Measurements from ENCODE around the gene TTLL11.

TTLL11 gene

GRCh38 chr9:121815546-121816448, 277.3 kb downstream of the TTLL11 start:
- no peak overlapping the region for H3K4me3 ChIP-seq (ENCODE audit: low read depth, low read length)
- peaks cover 25% of the 10 kb centered on the region for H3K4me1 ChIP-seq (ENCODE audit: control insufficient read depth, insufficient read depth, low read length)
- H3K9me3 ChIP-seq (ENCODE audit: control insufficient read depth, insufficient read depth, low read length): no peaks in the 10 kb centered on the region
- no peak overlapping the region for H3K9ac ChIP-seq (ENCODE audit: low read depth, low read length)
- H3K27ac ChIP-seq (ENCODE audit: low read depth, low read length): no peak overlapping the region
- no peaks in the 10 kb centered on the region for H3K36me3 ChIP-seq (ENCODE audit: control insufficient read depth, insufficient read depth, low read length)
- no peaks in the 10 kb centered on the region for H3K27me3 ChIP-seq (ENCODE audit: control insufficient read depth, insufficient read depth, low read length)

GRCh38 chr9:121815084-121815483, 278.0 kb downstream of the TTLL11 start:
- H3K4me1 ChIP-seq (ENCODE audit: control insufficient read depth, insufficient read depth, low read length): peaks cover 25% of the 10 kb centered on the region
- no peaks in the 10 kb centered on the region for H3K27me3 ChIP-seq (ENCODE audit: control insufficient read depth, insufficient read depth, low read length)
- H3K36me3 ChIP-seq (ENCODE audit: control insufficient read depth, insufficient read depth, low read length): no peaks in the 10 kb centered on the region
- no peak overlapping the region for H3K9ac ChIP-seq (ENCODE audit: low read depth, low read length)
- H3K27ac ChIP-seq (ENCODE audit: low read depth, low read length): no peak overlapping the region
- H3K4me3 ChIP-seq (ENCODE audit: low read depth, low read length): no peak overlapping the region
- no peaks in the 10 kb centered on the region for H3K9me3 ChIP-seq (ENCODE audit: control insufficient read depth, insufficient read depth, low read length)

GRCh38 chr9:121814594-121814993, 278.5 kb downstream of the TTLL11 start:
- Histone ChIP-seq H3K4me1 (ENCODE audit: control insufficient read depth, insufficient read depth, low read length) (peaks cover 24% of the 10 kb centered on the region), H3K9ac (ENCODE audit: low read depth, low read length) (no peak overlapping the region), H3K36me3 (ENCODE audit: control insufficient read depth, insufficient read depth, low read length) (no peaks in the 10 kb centered on the region), H3K4me3 (ENCODE audit: low read depth, low read length) (no peak overlapping the region), H3K9me3 (ENCODE audit: control insufficient read depth, insufficient read depth, low read length) (no peaks in the 10 kb centered on the region), H3K27me3 (ENCODE audit: control insufficient read depth, insufficient read depth, low read length) (no peaks in the 10 kb centered on the region), H3K27ac (ENCODE audit: low read depth, low read length) (no peak overlapping the region)

- no peak overlapping the region for H3K27ac ChIP-seq (ENCODE audit: low read depth, low read length)
- no peaks in the 10 kb centered on the region for H3K36me3 ChIP-seq (ENCODE audit: control insufficient read depth, insufficient read depth, low read length)
- H3K9ac ChIP-seq (ENCODE audit: low read depth, low read length): no peak overlapping the region
- H3K9me3 ChIP-seq (ENCODE audit: control insufficient read depth, insufficient read depth, low read length): no peaks in the 10 kb centered on the region
- no peaks in the 10 kb centered on the region for H3K27me3 ChIP-seq (ENCODE audit: control insufficient read depth, insufficient read depth, low read length)
- no peak overlapping the region for H3K4me3 ChIP-seq (ENCODE audit: low read depth, low read length)
- H3K4me1 ChIP-seq (ENCODE audit: control insufficient read depth, insufficient read depth, low read length): peaks cover 16% of the 10 kb centered on the region; the same call in 1 of the 2 replicates
Observed at GRCh38 chr9:121813519-121814210, 279.4 kb downstream of the TTLL11 start.

- Histone ChIP-seq H3K36me3 (ENCODE audit: control insufficient read depth, insufficient read depth, low read length) (no peaks in the 10 kb centered on the region), H3K9ac (ENCODE audit: low read depth, low read length) (no peak overlapping the region), H3K27me3 (ENCODE audit: control insufficient read depth, insufficient read depth, low read length) (no peaks in the 10 kb centered on the region), H3K4me1 (ENCODE audit: control insufficient read depth, insufficient read depth, low read length) (peaks cover 16% of the 10 kb centered on the region; the same call in 1 of the 2 replicates), H3K27ac (ENCODE audit: low read depth, low read length) (no peak overlapping the region), H3K9me3 (ENCODE audit: control insufficient read depth, insufficient read depth, low read length) (no peaks in the 10 kb centered on the region), H3K4me3 (ENCODE audit: low read depth, low read length) (no peak overlapping the region)
Observed at GRCh38 chr9:121812159-121812735, 280.9 kb downstream of the TTLL11 start.

GRCh38 chr9:121811751-121812150, 281.4 kb downstream of the TTLL11 start:
- Histone ChIP-seq H3K4me1 (ENCODE audit: control insufficient read depth, insufficient read depth, low read length) (peaks cover 16% of the 10 kb centered on the region; the same call in 1 of the 2 replicates), H3K9ac (ENCODE audit: low read depth, low read length) (no peak overlapping the region), H3K9me3 (ENCODE audit: control insufficient read depth, insufficient read depth, low read length) (no peaks in the 10 kb centered on the region)

GRCh38 chr9:121811140-121811539, 282.0 kb downstream of the TTLL11 start:
- H3K36me3 ChIP-seq (ENCODE audit: control insufficient read depth, insufficient read depth, low read length): no peaks in the 10 kb centered on the region
- peaks cover 16% of the 10 kb centered on the region; the same call in 1 of the 2 replicates for H3K4me1 ChIP-seq (ENCODE audit: control insufficient read depth, insufficient read depth, low read length)
- no peaks in the 10 kb centered on the region for H3K9me3 ChIP-seq (ENCODE audit: control insufficient read depth, insufficient read depth, low read length)
- H3K9ac ChIP-seq (ENCODE audit: low read depth, low read length): no peak overlapping the region
- H3K27me3 ChIP-seq (ENCODE audit: control insufficient read depth, insufficient read depth, low read length): no peaks in the 10 kb centered on the region
- no peak overlapping the region for H3K27ac ChIP-seq (ENCODE audit: low read depth, low read length)
- no peak overlapping the region for H3K4me3 ChIP-seq (ENCODE audit: low read depth, low read length)

More at GRCh38 chr9:121811751-121812150, 281.4 kb downstream of the TTLL11 start:
- no peak overlapping the region for H3K27ac ChIP-seq (ENCODE audit: low read depth, low read length)
- H3K27me3 ChIP-seq (ENCODE audit: control insufficient read depth, insufficient read depth, low read length): no peaks in the 10 kb centered on the region
- no peak overlapping the region for H3K4me3 ChIP-seq (ENCODE audit: low read depth, low read length)
- H3K36me3 ChIP-seq (ENCODE audit: control insufficient read depth, insufficient read depth, low read length): no peaks in the 10 kb centered on the region

- Histone ChIP-seq H3K9ac (ENCODE audit: low read depth, low read length) (no peak overlapping the region), H3K9me3 (ENCODE audit: control insufficient read depth, insufficient read depth, low read length) (no peaks in the 10 kb centered on the region), H3K36me3 (ENCODE audit: control insufficient read depth, insufficient read depth, low read length) (no peaks in the 10 kb centered on the region), H3K27ac (ENCODE audit: low read depth, low read length) (no peak overlapping the region), H3K4me3 (ENCODE audit: low read depth, low read length) (no peak overlapping the region), H3K4me1 (ENCODE audit: control insufficient read depth, insufficient read depth, low read length) (peaks cover 16% of the 10 kb centered on the region; the same call in 1 of the 2 replicates), H3K27me3 (ENCODE audit: control insufficient read depth, insufficient read depth, low read length) (no peaks in the 10 kb centered on the region)
Observed at GRCh38 chr9:121810489-121810888, 282.6 kb downstream of the TTLL11 start.

GRCh38 chr9:121809356-121810050, 283.6 kb downstream of the TTLL11 start:
- Histone ChIP-seq H3K27ac (ENCODE audit: low read depth, low read length) (no peak overlapping the region), H3K27me3 (ENCODE audit: control insufficient read depth, insufficient read depth, low read length) (no peaks in the 10 kb centered on the region), H3K36me3 (ENCODE audit: control insufficient read depth, insufficient read depth, low read length) (no peaks in the 10 kb centered on the region), H3K4me1 (ENCODE audit: control insufficient read depth, insufficient read depth, low read length) (peaks cover 16% of the 10 kb centered on the region; the same call in 1 of the 2 replicates), H3K9me3 (ENCODE audit: control insufficient read depth, insufficient read depth, low read length) (0 out of 2 replicates have a peak, but pooled peaks cover 4% of the 10 kb centered on the region), H3K4me3 (ENCODE audit: low read depth, low read length) (no peak overlapping the region), H3K9ac (ENCODE audit: low read depth, low read length) (no peak overlapping the region)

GRCh38 chr9:121808781-121809180, 284.3 kb downstream of the TTLL11 start:
- H3K4me1 ChIP-seq (ENCODE audit: control insufficient read depth, insufficient read depth, low read length): peaks cover 15% of the 10 kb centered on the region; the same call in 1 of the 2 replicates
- H3K9me3 ChIP-seq (ENCODE audit: control insufficient read depth, insufficient read depth, low read length): 0 out of 2 replicates have a peak, but pooled peaks cover 6% of the 10 kb centered on the region
- H3K36me3 ChIP-seq (ENCODE audit: control insufficient read depth, insufficient read depth, low read length): no peaks in the 10 kb centered on the region
- H3K4me3 ChIP-seq (ENCODE audit: low read depth, low read length): no peak overlapping the region
- H3K27me3 ChIP-seq (ENCODE audit: control insufficient read depth, insufficient read depth, low read length): no peaks in the 10 kb centered on the region
- no peak overlapping the region for H3K27ac ChIP-seq (ENCODE audit: low read depth, low read length)
- no peak overlapping the region for H3K9ac ChIP-seq (ENCODE audit: low read depth, low read length)

All from HUES48 (cell line).